Measurements from ENCODE around the gene BAG2.

The BAG2 gene

GRCh38 chr6:57172136-57173055 is at the start of gene BAG2:
Gene BAG2, plus strand, starts transcription at chr6:57172326. Its CDS starts 372 bp downstream, at chr6:57172698.
- DNase-seq (ENCODE audit: low read depth, low spot score), result peak; percentile 47

GRCh38 chr6:57123111-57123510 is 49.0 kb upstream of the BAG2 start:
- DNase-seq (ENCODE audit: low read depth, low spot score), result no peak

DNA sequence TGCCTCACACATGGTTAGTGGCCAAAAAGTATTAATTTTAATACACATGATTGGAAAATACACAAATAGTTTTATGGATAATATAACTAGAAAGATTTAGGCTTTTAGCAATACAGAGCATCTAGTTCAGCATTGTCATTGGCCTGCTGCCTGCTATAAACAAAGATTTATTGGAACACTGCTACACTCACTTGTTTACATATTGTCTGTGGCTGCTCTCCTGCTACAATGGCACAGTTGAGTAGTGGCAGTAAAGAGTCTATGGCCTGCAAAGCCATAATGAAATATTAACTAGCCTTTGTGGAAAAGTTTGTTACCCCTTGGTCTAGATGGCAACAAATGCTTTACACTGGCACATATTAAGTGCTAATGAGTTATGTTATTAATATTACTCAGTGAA is 44.4 kb upstream of the BAG2 start:
- DNase-seq (ENCODE audit: low read depth, low spot score), result no peak

- DNase-seq (ENCODE audit: low read depth, low spot score), result no peak
These were observed 41.4 kb upstream of the BAG2 start for GRCh38 chr6:57130661-57131177.

DNA sequence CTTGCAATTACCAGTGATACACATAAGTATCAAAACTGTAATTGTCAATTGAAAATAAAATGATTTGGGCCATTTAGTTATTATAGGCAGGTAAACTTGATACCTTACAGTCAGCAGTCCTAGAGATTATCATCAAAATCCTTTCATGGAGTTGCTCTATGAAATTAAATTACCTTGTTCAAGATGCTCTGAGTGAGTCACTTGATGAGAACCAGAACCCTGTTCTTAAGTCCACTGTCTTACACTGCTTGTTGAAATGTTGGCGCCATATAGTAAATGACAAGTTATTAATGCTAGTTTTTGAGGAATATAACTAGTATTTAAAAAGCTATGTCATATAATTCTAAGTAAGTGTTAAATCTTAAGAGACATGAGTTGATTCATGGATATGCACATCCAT is 37.2 kb upstream of the BAG2 start:
- no peak for DNase-seq (ENCODE audit: low read depth, low spot score)

GRCh38 chr6:57135885-57136284 is 36.2 kb upstream of the BAG2 start:
- no peak for DNase-seq (ENCODE audit: low read depth, low spot score)

DNA sequence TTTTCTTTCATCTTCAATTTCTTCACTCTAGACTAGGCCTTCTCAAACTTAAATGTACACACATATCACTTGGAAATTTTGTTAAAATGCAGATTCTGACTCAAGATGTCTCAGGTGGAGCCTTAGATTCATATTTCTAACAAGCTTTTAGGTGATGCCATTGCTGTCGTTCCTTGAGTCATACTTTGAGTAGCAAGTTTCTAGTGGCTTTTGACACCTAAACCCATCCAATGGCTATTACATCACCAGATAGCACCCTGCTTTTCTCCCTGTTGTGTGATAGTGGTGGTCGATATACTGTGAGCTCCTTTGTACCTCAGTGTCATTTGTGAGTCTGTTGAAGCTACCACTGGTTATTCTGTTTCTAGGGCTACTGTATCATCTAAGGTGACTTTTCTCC is 34.8 kb upstream of the BAG2 start:
- no peak for DNase-seq (ENCODE audit: low read depth, low spot score)

- DNase-seq (ENCODE audit: low read depth, low spot score), result no peak
These were observed 34.1 kb upstream of the BAG2 start for GRCh38 chr6:57138026-57138425.

- DNase-seq (ENCODE audit: low read depth, low spot score), result no peak
These were observed 30.5 kb upstream of the BAG2 start for GRCh38 chr6:57141451-57142177.

GRCh38 chr6:57142178-57142525 is 30.0 kb upstream of the BAG2 start:
- no peak for DNase-seq (ENCODE audit: low read depth, low spot score)

- no peak for DNase-seq (ENCODE audit: low read depth, low spot score)
These were observed 28.4 kb upstream of the BAG2 start for GRCh38 chr6:57143690-57144089.

DNA sequence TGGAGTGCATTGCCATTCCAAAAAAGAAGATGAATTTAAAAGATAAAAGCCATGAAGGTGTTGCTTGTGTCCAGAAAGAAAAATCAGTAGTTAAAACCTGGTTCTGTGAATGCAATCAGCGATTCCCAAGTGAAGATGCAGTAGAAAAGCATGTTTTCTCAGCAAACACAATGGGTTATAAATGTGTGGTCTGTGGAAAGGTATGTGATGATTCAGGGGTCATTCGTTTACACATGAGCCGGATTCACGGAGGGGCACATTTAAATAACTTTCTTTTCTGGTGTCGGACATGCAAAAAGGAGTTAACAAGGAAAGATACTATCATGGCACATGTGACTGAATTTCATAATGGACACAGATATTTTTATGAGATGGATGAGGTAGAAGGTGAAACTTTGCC is 24.7 kb upstream of the BAG2 start:
- no peak for DNase-seq (ENCODE audit: low read depth, low spot score)

DNA sequence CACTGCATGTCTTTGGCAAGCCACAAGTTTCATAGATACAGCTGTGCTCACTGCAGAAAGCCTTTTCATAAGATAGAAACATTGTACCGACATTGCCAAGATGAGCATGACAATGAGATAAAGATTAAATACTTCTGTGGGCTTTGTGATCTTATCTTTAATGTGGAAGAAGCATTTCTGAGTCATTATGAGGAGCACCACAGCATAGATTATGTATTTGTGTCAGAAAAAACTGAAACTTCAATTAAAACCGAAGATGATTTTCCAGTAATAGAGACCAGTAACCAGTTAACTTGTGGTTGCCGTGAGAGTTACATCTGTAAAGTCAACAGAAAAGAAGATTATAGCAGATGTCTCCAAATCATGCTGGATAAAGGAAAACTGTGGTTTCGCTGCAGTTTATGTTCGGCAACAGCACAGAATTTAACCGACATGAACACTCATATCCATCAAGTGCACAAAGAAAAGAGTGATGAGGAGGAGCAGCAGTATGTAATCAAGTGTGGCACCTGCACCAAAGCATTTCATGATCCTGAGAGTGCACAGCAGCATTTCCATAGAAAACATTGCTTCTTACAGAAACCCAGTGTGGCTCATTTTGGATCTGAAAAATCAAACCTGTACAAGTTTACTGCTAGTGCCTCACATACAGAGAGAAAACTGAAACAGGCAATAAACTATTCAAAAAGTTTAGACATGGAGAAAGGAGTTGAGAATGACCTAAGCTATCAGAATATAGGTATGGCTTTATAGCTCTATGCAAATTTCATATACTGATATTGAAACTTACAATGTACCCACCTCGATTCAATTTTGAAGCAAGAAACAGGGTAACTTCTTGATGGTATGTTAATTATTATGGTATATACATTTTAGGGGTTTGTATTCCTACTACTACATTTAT is 23.9 kb upstream of the BAG2 start:
- no peak for DNase-seq (ENCODE audit: low read depth, low spot score)

GRCh38 chr6:57158658-57159057 is 13.5 kb upstream of the BAG2 start:
- no peak for DNase-seq (ENCODE audit: low read depth, low spot score)

GRCh38 chr6:57159127-57159526 is 13.0 kb upstream of the BAG2 start:
- no peak for DNase-seq (ENCODE audit: low read depth, low spot score)

- DNase-seq (ENCODE audit: low read depth, low spot score), result no peak
These were observed 10.1 kb upstream of the BAG2 start for GRCh38 chr6:57162028-57162427.

DNA sequence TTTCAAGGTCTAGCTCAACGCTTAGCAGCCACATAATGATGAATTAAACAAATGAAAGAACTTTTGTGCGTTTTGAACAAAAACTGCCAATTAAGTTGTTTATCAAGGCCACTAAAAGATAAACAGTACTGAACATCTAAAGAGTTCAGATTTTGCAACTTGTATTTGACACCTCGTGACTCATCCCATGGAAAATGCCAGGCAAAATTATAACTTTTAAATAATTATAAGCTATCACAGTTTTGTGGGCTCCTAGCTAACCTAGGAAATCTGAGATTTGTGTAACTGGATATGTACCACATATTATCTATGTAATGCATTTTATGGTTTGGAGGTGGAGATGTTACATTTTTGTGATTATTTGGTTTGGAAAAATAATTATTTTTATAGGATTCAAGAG is 9.6 kb upstream of the BAG2 start:
- no peak for DNase-seq (ENCODE audit: low read depth, low spot score)

GRCh38 chr6:57163956-57164355 is 8.2 kb upstream of the BAG2 start:
- DNase-seq (ENCODE audit: low read depth, low spot score), result no peak

GRCh38 chr6:57165080-57165479 is 7.0 kb upstream of the BAG2 start:
- no peak for DNase-seq (ENCODE audit: low read depth, low spot score)

- no peak for DNase-seq (ENCODE audit: low read depth, low spot score)
These were observed 1.1 kb downstream of the BAG2 start for GRCh38 chr6:57173056-57173885.

Data from brain pericyte (primary cell).